PC-3 (cell line): Measurements from ENCODE around the gene PLCE1.

Source experiments
- EZH2 ChIP-seq: fragments of 300-600 bp; sonication (generic); IDR thresholded peaks from one replicate; pipeline ENCODE4 v1.6.1; 2017; ENCODE audit warnings: antibody characterized with exemption, mild to moderate bottlenecking, low read length; ENCODE audit not compliant: unreplicated experiment
- EZH2phosphoT487 ChIP-seq: fragments of 300-600 bp; sonication (generic); IDR thresholded peaks from 2 replicates; pipeline ENCODE4 v1.6.1; 2018; ENCODE audit warnings: mild to moderate bottlenecking, antibody characterized with exemption, low read length, borderline replicate concordance
- TF ChIP-seq, protein P1 (sequence below): fragments of 300-600 bp; sonication (generic); conservative IDR thresholded peaks from 2 replicates; pipeline ENCODE4 v1.5.1; 2017; ENCODE audit warnings: antibody characterized with exemption, low read depth, mild to moderate bottlenecking, low read length

DNA sequence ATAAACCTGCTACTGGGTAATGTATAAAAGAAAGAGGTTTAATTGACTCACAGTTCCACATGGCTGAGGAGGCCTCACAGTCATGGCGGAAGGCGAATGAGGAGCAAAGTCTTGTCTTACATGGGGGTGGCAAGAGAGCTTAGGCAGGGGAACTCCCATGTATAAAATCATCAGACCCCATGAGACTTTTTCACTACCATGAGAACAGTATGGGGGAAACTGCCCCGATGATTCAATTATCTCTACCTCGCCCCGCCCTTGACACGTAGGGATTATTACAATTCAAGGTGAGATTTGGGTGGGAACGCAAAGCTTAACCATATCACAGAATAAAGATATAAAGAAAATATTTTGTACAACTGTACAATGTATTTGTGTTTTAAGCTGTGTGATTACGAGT is 39.4 kb upstream of the PLCE1 start:
- TF ChIP-seq, protein P1, sequence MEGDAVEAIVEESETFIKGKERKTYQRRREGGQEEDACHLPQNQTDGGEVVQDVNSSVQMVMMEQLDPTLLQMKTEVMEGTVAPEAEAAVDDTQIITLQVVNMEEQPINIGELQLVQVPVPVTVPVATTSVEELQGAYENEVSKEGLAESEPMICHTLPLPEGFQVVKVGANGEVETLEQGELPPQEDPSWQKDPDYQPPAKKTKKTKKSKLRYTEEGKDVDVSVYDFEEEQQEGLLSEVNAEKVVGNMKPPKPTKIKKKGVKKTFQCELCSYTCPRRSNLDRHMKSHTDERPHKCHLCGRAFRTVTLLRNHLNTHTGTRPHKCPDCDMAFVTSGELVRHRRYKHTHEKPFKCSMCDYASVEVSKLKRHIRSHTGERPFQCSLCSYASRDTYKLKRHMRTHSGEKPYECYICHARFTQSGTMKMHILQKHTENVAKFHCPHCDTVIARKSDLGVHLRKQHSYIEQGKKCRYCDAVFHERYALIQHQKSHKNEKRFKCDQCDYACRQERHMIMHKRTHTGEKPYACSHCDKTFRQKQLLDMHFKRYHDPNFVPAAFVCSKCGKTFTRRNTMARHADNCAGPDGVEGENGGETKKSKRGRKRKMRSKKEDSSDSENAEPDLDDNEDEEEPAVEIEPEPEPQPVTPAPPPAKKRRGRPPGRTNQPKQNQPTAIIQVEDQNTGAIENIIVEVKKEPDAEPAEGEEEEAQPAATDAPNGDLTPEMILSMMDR: no peak
- TF ChIP-seq EZH2phosphoT487: no peak
- no peak for TF ChIP-seq EZH2
